Upper lobe of left lung (tissue), 6 donors: ENCODE results near the gene PJA2. TPM values are rescaled to one million over a fixed set of nuclear protein-coding genes. Genes with fewer than 3 reads are reported as not detected.

ENCODE experiments used
- ATAC-seq, 2 donors: fragments of 200-7000 bp; cut with Tn5 transposase; one replicate each; pipeline ENCODE4 v1.9.1; 2022; ENCODE audit warnings: mild to moderate bottlenecking in 2 of 2, moderate library complexity in 2 of 2; ENCODE audit not compliant: low FRiP score in 2 of 2
- DNase-seq, 2 donors: peaks; one replicate each; pipeline ENCODE4 v3.0.0-alpha.2; 2019 to 2020
- H3K27ac ChIP-seq, 4 donors: fragments of 200-600 bp; sonication (generic); one replicate each; pipeline ENCODE4 v1.5.1; 2016 to 2019
- H3K27me3 ChIP-seq, 4 donors: fragments of 200-600 bp; sonication (generic); one replicate each; pipeline ENCODE4 v1.5.1; 2017 to 2019
- H3K36me3 ChIP-seq, 4 donors: fragments of 200-600 bp; sonication (generic); one replicate each; pipeline ENCODE4 v1.5.1; 2016 to 2019
- H3K4me1 ChIP-seq, 4 donors: fragments of 200-600 bp; sonication (generic); one replicate each; pipeline ENCODE4 v1.5.1; 2018 to 2019
- H3K4me3 ChIP-seq, 4 donors: fragments of 200-600 bp; sonication (generic); one replicate each; pipeline ENCODE4 v1.5.1; 2017 to 2019; ENCODE audit warnings: mild to moderate bottlenecking in 2 of 4, moderate library complexity in 1 of 4
- H3K9me3 ChIP-seq, 4 donors: fragments of 200-600 bp; sonication (generic); one replicate each; pipeline ENCODE4 v1.5.1; 2018 to 2019
- CTCF ChIP-seq, 6 experiments: fragments of 450-650 bp in 4 of 6; fragments of 200-600 bp in 2 of 6; sonication (generic) in 2 of 6; IDR thresholded peaks; one replicate each; pipeline ENCODE4 v1.5.1; 2016 to 2019; ENCODE audit warnings: antibody characterized with exemption in 6 of 6
- EP300 ChIP-seq, 4 donors: sonication (generic); formaldehyde crosslinking; IDR thresholded peaks; one replicate each; pipeline ENCODE4 v1.5.1; 2017; ENCODE audit warnings: antibody characterized with exemption in 4 of 4, control low read depth in 2 of 4
- POLR2A ChIP-seq, 4 donors: fragments of 450-650 bp; IDR thresholded peaks; one replicate each; pipeline ENCODE4 v1.5.1; 2016 to 2017; ENCODE audit warnings: antibody characterized with exemption in 4 of 4, mild to moderate bottlenecking in 2 of 4
- POLR2AphosphoS5 ChIP-seq, 2 donors: sonication (generic); formaldehyde crosslinking; IDR thresholded peaks; one replicate each; pipeline ENCODE4 v1.5.1; 2017; ENCODE audit warnings: antibody characterized with exemption in 2 of 2
- WGBS, 2 donors: methylation state at CpG; one replicate each; pipeline ENCODE4 v1.1.5; 2017 to 2018; 5-methylcytosine and 5-hydroxymethylcytosine counted together
- total RNA-seq, 6 donors: library from RNA; depleted of rRNA in 4 of 6; stranded (reverse); fragments of >200 nt in 4 of 6; gene quantifications; one replicate each; pipeline versions ENCODE4 v1.1.0 to v1.2.1, GENCODE V29; 2016 to 2021
- donor health status: DM: no; HTN: no; CAD: no; lungs with moderate emphysema.
- donor health status: DM: no; HTN: yes; CAD: no; lungs with severe emphysema.

PJA2 gene
- total RNA-seq, 6 donors from 2014 or later = 38.0 to 114 (median 78.0) TPM

GRCh38 chr5:109452661-109453060 is 42.9 kb upstream of the PJA2 start:
- ATAC-seq (no peak), DNase-seq (no peak)
- Histone ChIP-seq H3K4me3 (no peak overlapping the region), H3K27me3 (no peaks in the 10 kb centered on the region), H3K4me1 (peaks cover 3 to 17% (median 10%) of the 10 kb centered on the region in 4 donors), H3K36me3 (no peaks in the 10 kb centered on the region), H3K9me3 (no peaks in the 10 kb centered on the region), H3K27ac (no peak overlapping the region)
- WGBS, 2 donors = 87 to 91% methylated on average over 1 of the region's 1 CpG
- no peak for TF ChIP-seq POLR2A (IDR thresholded peaks at IDR 0.05)
- TF ChIP-seq POLR2AphosphoS5 (IDR thresholded peaks at IDR 0.05) = no peak
- TF ChIP-seq EP300 (IDR thresholded peaks at IDR 0.05) = no peak
- TF ChIP-seq CTCF (IDR thresholded peaks at IDR 0.05) = no peak

DNA sequence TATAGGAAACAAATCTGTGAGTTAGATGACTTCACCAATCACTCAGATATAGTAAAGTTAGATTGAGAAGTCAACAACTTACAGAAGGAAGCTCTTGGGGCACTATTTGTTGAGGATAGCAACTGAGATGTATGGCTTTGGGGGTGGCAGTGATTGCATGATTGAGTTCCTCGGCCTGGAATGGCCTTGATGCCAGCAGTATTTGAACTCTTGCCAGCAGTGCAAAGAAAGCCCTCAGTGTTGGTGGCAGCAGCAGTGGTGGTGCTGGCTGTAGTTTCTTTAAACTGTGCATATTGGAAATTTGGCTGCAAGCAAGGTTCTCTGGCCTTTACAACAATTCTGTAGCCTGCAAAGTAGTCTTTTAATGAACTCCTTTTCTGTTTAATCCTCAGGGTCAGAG is 41.4 kb upstream of the PJA2 start:
- peaks cover 3 to 14% (median 9%) of the 10 kb centered on the region in 4 donors for H3K4me1 ChIP-seq
- no peak overlapping the region for H3K27ac ChIP-seq
- ATAC-seq (no peak), DNase-seq (no peak)
- H3K36me3 ChIP-seq = no peaks in the 10 kb centered on the region
- TF ChIP-seq POLR2AphosphoS5 (IDR thresholded peaks at IDR 0.05) = no peak
- TF ChIP-seq CTCF (IDR thresholded peaks at IDR 0.05) = no peak
- no peak for TF ChIP-seq POLR2A (IDR thresholded peaks at IDR 0.05)
- TF ChIP-seq EP300 (IDR thresholded peaks at IDR 0.05) = no peak
- H3K4me3 ChIP-seq = no peak overlapping the region
- H3K27me3 ChIP-seq = no peaks in the 10 kb centered on the region
- H3K9me3 ChIP-seq = no peaks in the 10 kb centered on the region
- 33 to 38% methylated on average over 1 of the region's 1 CpG for WGBS, 2 donors

DNA sequence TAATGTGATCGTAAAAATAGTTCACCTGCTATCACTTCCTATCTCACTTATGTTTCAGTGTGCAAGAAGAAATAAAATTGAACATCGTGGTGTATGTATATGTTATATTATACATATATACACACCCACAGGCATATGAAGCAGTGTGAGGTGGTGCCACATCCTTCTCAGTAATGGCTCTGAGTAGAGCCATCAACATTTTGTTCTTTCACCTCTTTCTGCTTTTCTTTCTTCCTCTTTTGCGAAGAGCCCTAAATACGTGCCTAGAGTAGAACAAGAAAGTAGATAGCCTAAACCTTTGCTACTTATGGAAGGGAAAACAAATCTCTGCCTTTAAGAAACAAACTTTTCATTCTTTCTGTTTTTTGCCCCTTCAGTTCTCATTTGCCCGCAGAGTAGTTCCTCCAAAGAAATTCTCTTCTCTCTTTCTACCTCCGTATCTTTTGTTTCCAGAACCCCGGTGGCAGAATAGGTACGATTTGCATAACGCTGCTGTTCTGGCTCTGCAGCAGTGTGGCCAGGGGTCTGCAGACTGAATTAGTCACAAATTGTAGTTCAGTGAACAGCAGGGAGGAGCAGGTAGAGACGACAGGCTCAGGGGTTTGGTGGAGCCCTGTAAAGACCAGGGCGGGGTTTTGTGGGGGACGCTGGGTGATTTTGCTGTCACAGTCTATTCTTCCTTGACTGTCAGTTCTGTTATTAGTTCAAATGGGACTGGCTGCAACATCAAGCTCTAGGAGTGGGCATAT is 40.5 kb upstream of the PJA2 start:
- no peak overlapping the region for H3K4me3 ChIP-seq
- no peaks in the 10 kb centered on the region for H3K27me3 ChIP-seq
- peaks cover 0 to 7% (median 2%) of the 10 kb centered on the region in 4 donors for H3K4me1 ChIP-seq
- WGBS, 2 donors = 75 to 76% methylated on average over 12 of the region's 12 CpGs
- DNase-seq (no peak), ATAC-seq (no peak)
- no peaks in the 10 kb centered on the region for H3K36me3 ChIP-seq
- H3K9me3 ChIP-seq = no peaks in the 10 kb centered on the region
- TF ChIP-seq POLR2AphosphoS5 (IDR thresholded peaks at IDR 0.05) = no peak
- no peak for TF ChIP-seq EP300 (IDR thresholded peaks at IDR 0.05)
- H3K27ac ChIP-seq = no peak overlapping the region

DNA sequence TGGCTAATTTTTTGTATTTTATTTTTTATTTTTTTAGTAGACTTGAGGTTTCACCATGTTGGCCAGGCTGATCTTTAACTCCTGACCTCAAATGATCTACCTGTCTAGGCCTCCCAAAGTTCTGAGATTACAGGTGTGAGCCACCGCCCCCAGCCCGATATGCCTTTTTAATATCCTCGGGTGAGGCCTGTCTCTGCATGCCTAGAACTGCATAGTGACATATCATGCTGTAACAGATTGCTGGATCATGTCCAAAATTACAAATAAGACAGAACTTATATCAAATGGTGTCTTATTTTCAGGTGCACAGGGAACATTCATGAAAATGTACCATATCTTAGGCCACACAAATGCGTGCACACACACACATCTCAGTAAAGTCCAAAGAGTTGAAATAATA is 39.1 kb upstream of the PJA2 start:
- WGBS, 2 donors = 88 to 97% methylated on average over 4 of the region's 4 CpGs

GRCh38 chr5:109439590-109439989 is 29.8 kb upstream of the PJA2 start:
- WGBS, 2 donors = 83 to 93% methylated on average over 1 of the region's 1 CpG
- no peaks in the 10 kb centered on the region for H3K36me3 ChIP-seq

More for the DNA sequence above, 39.1 kb upstream of the PJA2 start:
- H3K4me3 ChIP-seq = no peak overlapping the region
- no peak overlapping the region for H3K27ac ChIP-seq
- ATAC-seq = no peak
- TF ChIP-seq POLR2A (IDR thresholded peaks at IDR 0.05) = no peak
- no peak for TF ChIP-seq POLR2AphosphoS5 (IDR thresholded peaks at IDR 0.05)
- TF ChIP-seq EP300 (IDR thresholded peaks at IDR 0.05) = no peak
- TF ChIP-seq CTCF (IDR thresholded peaks at IDR 0.05) = no peak
- no peaks in the 10 kb centered on the region for H3K4me1 ChIP-seq
- no peaks in the 10 kb centered on the region for H3K9me3 ChIP-seq
- H3K36me3 ChIP-seq = no peaks in the 10 kb centered on the region
- no peaks in the 10 kb centered on the region for H3K27me3 ChIP-seq
- no peak for DNase-seq

More at GRCh38 chr5:109439590-109439989, 29.8 kb upstream of the PJA2 start:
- H3K4me1 ChIP-seq = no peaks in the 10 kb centered on the region
- DNase-seq (no peak), ATAC-seq (no peak)
- H3K27ac ChIP-seq = peak overlapping the region in 1 of 4 donors; percentile 11
- no peaks in the 10 kb centered on the region for H3K27me3 ChIP-seq
- TF ChIP-seq EP300 (IDR thresholded peaks at IDR 0.05) = no peak
- no peak for TF ChIP-seq POLR2A (IDR thresholded peaks at IDR 0.05)
- no peak for TF ChIP-seq CTCF (IDR thresholded peaks at IDR 0.05)
- no peak for TF ChIP-seq POLR2AphosphoS5 (IDR thresholded peaks at IDR 0.05)
- H3K9me3 ChIP-seq = no peaks in the 10 kb centered on the region
- no peak overlapping the region for H3K4me3 ChIP-seq
